IMR-90 (cell line): Measurements from ENCODE around the gene HMGB2. TPM values are rescaled to one million over a fixed set of nuclear protein-coding genes. Genes with fewer than 3 reads are reported as not detected.

Source experiments
- ATAC-seq: fragments of 200-7000 bp; cut with Tn5 transposase; 2 replicates; pipeline ENCODE4 v1.9.1; 2020; ENCODE audit warnings: low read depth, mild to moderate bottlenecking, moderate library complexity
- BruUV-seq: library from RNA; stranded (reverse); fragments of 400-500 nt; replicated peaks from 2 replicates; lab custom pipeline; 2021; lab: Mats Ljungman, UMichigan
- CTCF ChIA-PET: fragments of 300-600 bp; formaldehyde crosslinking; extraction: SDS; loops from one replicate; lab custom pipeline; 2021; ENCODE audit warnings: antibody characterized with exemption; lab: Yijun Ruan, JAX
- POLR2A ChIA-PET: fragments of 300-600 bp; sonication (Branson Sonifier 250); formaldehyde crosslinking; loops from one replicate; lab custom pipeline; 2022; ENCODE audit warnings: antibody characterized with exemption; ENCODE audit not compliant: unreplicated experiment; lab: Charles Lee
- DNase-seq: peaks from one replicate; pipeline ENCODE4 v3.0.0; 2013
- H2AFZ ChIP-seq: replicated peaks from 2 replicates; pipeline ENCODE3; 2013; ENCODE audit warnings: low read length, mild to moderate bottlenecking; ENCODE audit not compliant: poor library complexity
- H2AK5ac ChIP-seq: 2 replicates; pipeline ENCODE4 v1.6.1; 2013; ENCODE audit warnings: low read depth, low read length, inconsistent platforms
- H2AK9ac ChIP-seq: replicated peaks from 2 replicates; pipeline ENCODE3; 2013; ENCODE audit warnings: mild to moderate bottlenecking, low read depth, low read length, moderate library complexity; ENCODE audit not compliant: poor library complexity
- H2BK120ac ChIP-seq: 2 replicates; pipeline ENCODE4 v1.6.1; 2013; ENCODE audit warnings: low read depth, low read length, inconsistent platforms
- H2BK15ac ChIP-seq: 3 replicates; pipeline ENCODE4 v1.6.1; 2013; ENCODE audit warnings: low read depth, low read length, inconsistent platforms
- H2BK20ac ChIP-seq: 2 replicates; pipeline ENCODE4 v1.6.1; 2013; ENCODE audit warnings: low read depth, mild to moderate bottlenecking, inconsistent platforms, low read length, moderate library complexity
- H2BK5ac ChIP-seq: 2 replicates; pipeline ENCODE4 v1.6.1; 2013; ENCODE audit warnings: mild to moderate bottlenecking, low read depth, low read length, inconsistent platforms; ENCODE audit not compliant: poor library complexity, severe bottlenecking
- H3K14ac ChIP-seq: replicated peaks from 2 replicates; pipeline ENCODE4 v1.6.1; 2013; ENCODE audit warnings: low read depth, low read length, inconsistent platforms
- H3K18ac ChIP-seq: 2 replicates; pipeline ENCODE4 v1.6.1; 2013; ENCODE audit warnings: low read depth, low read length, control low read depth
- H3K23ac ChIP-seq: 2 replicates; pipeline ENCODE4 v1.6.1; 2013; ENCODE audit warnings: low read depth, low read length, inconsistent platforms
- H3K27ac ChIP-seq: 2 replicates; pipeline ENCODE4 v1.5.1; 2013; ENCODE audit warnings: mild to moderate bottlenecking, control low read depth, low read length; ENCODE audit not compliant: insufficient read depth
- H3K27me3 ChIP-seq: 2 replicates; pipeline ENCODE4 v1.6.1; 2013; ENCODE audit warnings: low read length; ENCODE audit not compliant: control insufficient read depth, insufficient read depth
- H3K36me3 ChIP-seq: 2 replicates; pipeline ENCODE4 v1.6.1; 2013; ENCODE audit warnings: low read length, mixed read lengths; ENCODE audit not compliant: control insufficient read depth, insufficient read depth
- H3K4ac ChIP-seq: 2 replicates; pipeline ENCODE4 v1.6.1; 2013; ENCODE audit warnings: low read depth, low read length, inconsistent platforms
- H3K4me1 ChIP-seq: 2 replicates; pipeline ENCODE4 v1.6.1; 2013; ENCODE audit warnings: low read length, mixed read lengths; ENCODE audit not compliant: control insufficient read depth, insufficient read depth
- H3K4me2 ChIP-seq: 2 replicates; pipeline ENCODE4 v1.6.1; 2013; ENCODE audit warnings: low read depth, mild to moderate bottlenecking, control low read depth, low read length, moderate library complexity
- H3K4me3 ChIP-seq: 2 replicates; pipeline ENCODE4 v1.5.1; 2013; ENCODE audit warnings: low read depth, mild to moderate bottlenecking, control low read depth, low read length, moderate library complexity; ENCODE audit not compliant: insufficient read depth
- H3K56ac ChIP-seq: 2 replicates; pipeline ENCODE4 v1.6.1; 2013; ENCODE audit warnings: low read length, inconsistent platforms; ENCODE audit not compliant: insufficient read depth; ENCODE audit errors: extremely low read depth
- H3K79me1 ChIP-seq, 2 experiments: 2 replicates each; pipeline ENCODE4 v1.6.1; 2013; ENCODE audit warnings: low read length in 2 of 2, inconsistent platforms in 1 of 2, low read depth in 1 of 2
- H3K9ac ChIP-seq: 2 replicates; pipeline ENCODE4 v1.6.1; 2013; ENCODE audit warnings: low read depth, low read length, control low read depth
- H3K9me1 ChIP-seq: 2 replicates; pipeline ENCODE4 v1.6.1; 2013; ENCODE audit warnings: low read length, inconsistent platforms; ENCODE audit not compliant: insufficient read depth
- H3K9me3 ChIP-seq: 2 replicates; pipeline ENCODE4 v1.6.1; 2013; ENCODE audit warnings: low read length; ENCODE audit not compliant: control insufficient read depth, insufficient read depth
- H4K20me1 ChIP-seq: 2 replicates; pipeline ENCODE4 v1.6.1; 2013; ENCODE audit warnings: low read length, inconsistent platforms; ENCODE audit not compliant: insufficient read depth
- H4K5ac ChIP-seq: 2 replicates; pipeline ENCODE4 v1.6.1; 2013; ENCODE audit warnings: mild to moderate bottlenecking, low read depth, low read length, control low read depth
- H4K8ac ChIP-seq, 2 experiments: 2 replicates each; pipeline ENCODE4 v1.6.1; 2013; ENCODE audit warnings: low read depth in 2 of 2, low read length in 2 of 2, control low read depth in 1 of 2, inconsistent platforms in 1 of 2
- H4K91ac ChIP-seq: 2 replicates; pipeline ENCODE4 v1.6.1; 2013; ENCODE audit warnings: low read depth, low read length, inconsistent platforms; ENCODE audit not compliant: insufficient read depth
- BHLHE40 ChIP-seq: fragments of 150-350 bp; IDR thresholded peaks from 2 replicates; pipeline ENCODE4 v1.6.1; 2016; ENCODE audit warnings: mild to moderate bottlenecking, low read depth, low read length
- CEBPB ChIP-seq: IDR thresholded peaks from 2 replicates; pipeline ENCODE4 v1.6.1; 2012; ENCODE audit warnings: low read depth, low read length, improper control_type of control experiment
- CHD1 ChIP-seq: IDR thresholded peaks from 2 replicates; pipeline ENCODE4 v1.6.1; 2012; ENCODE audit warnings: low read depth, low read length, improper control_type of control experiment
- FOS ChIP-seq: fragments of 150-350 bp; IDR thresholded peaks from 2 replicates; pipeline ENCODE4 v1.6.1; 2016; ENCODE audit warnings: low read depth, low read length
- MAFK ChIP-seq: IDR thresholded peaks from 2 replicates; pipeline ENCODE4 v1.6.1; 2012; ENCODE audit warnings: low read depth, low read length, improper control_type of control experiment
- MAZ ChIP-seq: IDR thresholded peaks from 2 replicates; pipeline ENCODE4 v1.6.1; 2012; ENCODE audit warnings: low read depth, mild to moderate bottlenecking, low read length, improper control_type of control experiment, moderate library complexity, borderline replicate concordance
- MXI1 ChIP-seq: IDR thresholded peaks from 2 replicates; pipeline ENCODE4 v1.6.1; 2012; ENCODE audit warnings: low read depth, mild to moderate bottlenecking, low read length, moderate library complexity, borderline replicate concordance
- NFE2L2 ChIP-seq: fragments of 150-350 bp; IDR thresholded peaks from 2 replicates; pipeline ENCODE4 v1.6.1; 2016; ENCODE audit warnings: low read depth, mild to moderate bottlenecking, low read length
- POLR2A ChIP-seq: IDR thresholded peaks from 2 replicates; pipeline ENCODE4 v1.6.1; 2012; ENCODE audit warnings: mild to moderate bottlenecking, low read depth, low read length
- RAD21 ChIP-seq: IDR thresholded peaks from 2 replicates; pipeline ENCODE4 v1.6.1; 2012; ENCODE audit warnings: low read length, improper control_type of control experiment
- RCOR1 ChIP-seq: IDR thresholded peaks from 2 replicates; pipeline ENCODE4 v1.6.1; 2012; ENCODE audit warnings: mild to moderate bottlenecking, low read length, improper control_type of control experiment; ENCODE audit not compliant: insufficient replicate concordance
- RFX5 ChIP-seq: IDR thresholded peaks from 2 replicates; pipeline ENCODE4 v1.8.0; 2012; ENCODE audit warnings: low read depth, mild to moderate bottlenecking, low read length, moderate library complexity
- SMC3 ChIP-seq: fragments of 150-350 bp; IDR thresholded peaks from 2 replicates; pipeline ENCODE4 v1.6.1; 2016; ENCODE audit warnings: low read depth, mild to moderate bottlenecking, antibody characterized with exemption, low read length, moderate library complexity
- USF2 ChIP-seq: fragments of 150-350 bp; IDR thresholded peaks from 2 replicates; pipeline ENCODE4 v1.6.1; 2017; ENCODE audit warnings: mild to moderate bottlenecking, antibody characterized with exemption, low read length, low read depth
- WGBS, 2 experiments: methylation state at CpG; one replicate each; pipeline versions ENCODE4 v1.1.5 to v1.1.7; 2013; ENCODE audit warnings: missing lambda C conversion rate in 2 of 2; ENCODE audit not compliant: insufficient read length in 1 of 2; ENCODE audit errors: extremely low coverage in 2 of 2; 5-methylcytosine and 5-hydroxymethylcytosine counted together
- dilution Hi-C: fragments of 300-500 bp; cut with HindIII; formaldehyde crosslinking; loops from one replicate; pipeline ENCODE4 v1.14.3; 2018; ENCODE audit warnings: low sequenced_read_pairs; ENCODE audit not compliant: unreplicated experiment
- in situ Hi-C: fragments of 300-500 bp; cut with MboI; formaldehyde crosslinking; loops from 3 replicates; pipeline ENCODE4 v1.14.3; 2019; ENCODE audit warnings: low sequenced_read_pairs, inconsistent platforms, mixed read lengths
- intact Hi-C: fragments of 100-400 bp; cut with micrococcal nuclease; formaldehyde crosslinking; loops from 2 replicates; pipeline ENCODE4 v1.10.0; 2022
- polyA plus RNA-seq, 3 experiments: library from polyadenylated mRNA; depleted of rRNA; stranded (reverse); fragments of >200 nt; gene quantifications; 2 replicates each; pipeline ENCODE4 v1.2.3, GENCODE V29; 2012; ENCODE audit warnings: low replicate concordance in 1 of 3
- total RNA-seq: library from RNA; depleted of rRNA; stranded (reverse); fragments of >200 nt; gene quantifications from 2 replicates; pipeline ENCODE4 v1.2.3, GENCODE V29; 2012
- TF ChIP-seq, protein P1 (sequence below): conservative IDR thresholded peaks from 2 replicates; pipeline ENCODE4 v1.5.1; 2012; ENCODE audit warnings: mild to moderate bottlenecking, low read depth, low read length, improper control_type of control experiment

Gene HMGB2
- total and polyA plus RNA-seq, 2 of the 4 experiments (the other 2 are of a cell fraction) = 49.3 to 106 TPM

DNA sequence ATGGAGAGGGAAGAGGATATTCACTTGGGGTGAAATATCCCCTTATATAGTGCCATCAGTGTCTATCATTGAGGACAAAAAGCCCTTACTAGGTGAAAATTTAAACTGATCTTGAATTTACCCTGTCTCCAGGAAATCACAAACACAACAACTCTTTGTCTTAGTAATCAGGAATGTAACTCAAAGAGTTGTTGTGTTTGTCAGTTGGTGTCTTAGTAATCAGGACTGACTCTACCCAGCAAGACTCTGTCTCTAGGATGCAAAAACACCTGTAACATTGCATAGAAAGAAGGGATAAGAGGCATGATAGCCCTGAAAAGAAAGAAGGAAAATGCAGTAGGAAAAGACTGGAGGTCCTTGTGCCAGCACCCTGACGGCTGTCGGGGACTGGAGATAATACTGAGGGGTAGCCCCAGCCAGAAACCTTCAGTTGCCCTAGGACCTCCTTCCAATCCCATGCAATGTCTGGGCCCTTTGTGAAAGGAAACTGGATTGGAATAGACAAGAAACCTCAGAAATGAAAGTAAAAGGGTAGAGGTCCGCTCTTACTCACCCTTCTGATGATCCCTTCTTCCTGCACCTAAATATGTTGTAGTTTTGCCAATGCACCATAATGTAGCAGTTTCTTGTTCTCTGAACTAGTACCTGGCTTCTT, 45.3 kb downstream of the HMGB2 start:
- no peak overlapping the region for H3K4me3 ChIP-seq
- TF ChIP-seq USF2 = no peak
- TF ChIP-seq MAZ = no peak
- TF ChIP-seq RCOR1 = no peak
- TF ChIP-seq, protein P1, sequence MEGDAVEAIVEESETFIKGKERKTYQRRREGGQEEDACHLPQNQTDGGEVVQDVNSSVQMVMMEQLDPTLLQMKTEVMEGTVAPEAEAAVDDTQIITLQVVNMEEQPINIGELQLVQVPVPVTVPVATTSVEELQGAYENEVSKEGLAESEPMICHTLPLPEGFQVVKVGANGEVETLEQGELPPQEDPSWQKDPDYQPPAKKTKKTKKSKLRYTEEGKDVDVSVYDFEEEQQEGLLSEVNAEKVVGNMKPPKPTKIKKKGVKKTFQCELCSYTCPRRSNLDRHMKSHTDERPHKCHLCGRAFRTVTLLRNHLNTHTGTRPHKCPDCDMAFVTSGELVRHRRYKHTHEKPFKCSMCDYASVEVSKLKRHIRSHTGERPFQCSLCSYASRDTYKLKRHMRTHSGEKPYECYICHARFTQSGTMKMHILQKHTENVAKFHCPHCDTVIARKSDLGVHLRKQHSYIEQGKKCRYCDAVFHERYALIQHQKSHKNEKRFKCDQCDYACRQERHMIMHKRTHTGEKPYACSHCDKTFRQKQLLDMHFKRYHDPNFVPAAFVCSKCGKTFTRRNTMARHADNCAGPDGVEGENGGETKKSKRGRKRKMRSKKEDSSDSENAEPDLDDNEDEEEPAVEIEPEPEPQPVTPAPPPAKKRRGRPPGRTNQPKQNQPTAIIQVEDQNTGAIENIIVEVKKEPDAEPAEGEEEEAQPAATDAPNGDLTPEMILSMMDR = no peak
- no peak for TF ChIP-seq RAD21
- no peak for TF ChIP-seq MXI1
- TF ChIP-seq MAFK = no peak
- TF ChIP-seq POLR2A = no peak
- TF ChIP-seq NFE2L2 = no peak
- TF ChIP-seq SMC3 = no peak
- TF ChIP-seq BHLHE40 = no peak
- no peak for TF ChIP-seq RFX5
- no peak for TF ChIP-seq FOS
- TF ChIP-seq CHD1 = no peak
- no peak for TF ChIP-seq CEBPB

More for the DNA sequence above, 45.3 kb downstream of the HMGB2 start:
- no TSS peak for BruUV-seq
- Histone ChIP-seq H3K4me1 (no peaks in the 10 kb centered on the region), H3K9me1 (0 out of 2 replicates have a peak, but pooled peaks cover 3% of the 10 kb centered on the region), H3K18ac (no peak overlapping the region), H2BK5ac (no peak overlapping the region), H2BK15ac (no peak overlapping the region), H3K9ac (no peak overlapping the region; the same call in 1 of the 2 replicates), H3K4me2 (peak overlapping the region; percentile 72), H3K4ac (no peak overlapping the region), H2AFZ (no peak overlapping the region), H2BK120ac (no peak overlapping the region), H3K14ac (no peak overlapping the region), H3K56ac (no peak overlapping the region), H3K23ac (no peak overlapping the region), H3K9me3 (peaks cover 20% of the 10 kb centered on the region), H2AK9ac (no peak overlapping the region), H3K79me1 (no peaks in the 10 kb centered on the region), H3K36me3 (no peaks in the 10 kb centered on the region), H2AK5ac (no peak overlapping the region), H3K27ac (no peak overlapping the region), H4K5ac (no peak overlapping the region), H4K91ac (no peak overlapping the region), H4K20me1 (no peaks in the 10 kb centered on the region), H3K27me3 (no peaks in the 10 kb centered on the region), H4K8ac (no peak overlapping the region), H2BK20ac (no peak overlapping the region)
- ChIA-PET CTCF (interaction anchor here (0.6 to 1.2 kb wide), 4 partner anchors 13 to 207 kb away, joined by 3 to 7 read pairs (median 5); no protein-coding TSS in a partner anchor), POLR2A (no interaction called here)
- DNase-seq (no peak), ATAC-seq (0 out of 2 replicates have a peak, but pooled peaks have one; percentile 27)
- intact Hi-C loops (loop anchor here (1.0 kb wide), 1 partner anchor 128 kb away; no protein-coding TSS in a partner anchor), in situ Hi-C loops (no loop called here), dilution Hi-C loops (no loop called here)
- no CpG with 5 or more reads among the region's 3 CpGs for WGBS, 2 experiments
